Keratinocyte (primary cell): Measurements from ENCODE around the gene MYMK.

Experiments used
- CTCF ChIP-seq, 3 experiments: IDR thresholded peaks in 1 of 3; conservative IDR thresholded peaks in 1 of 3; optimal IDR thresholded peaks in 1 of 3; 2 replicates in 2 of 3; 3 replicates in 1 of 3; pipeline versions ENCODE3 to v1.5.1; 2011; ENCODE audit warnings: low read length in 3 of 3, mild to moderate bottlenecking in 3 of 3, moderate library complexity in 2 of 3, control low read depth in 1 of 3, inconsistent platforms in 1 of 3; ENCODE audit not compliant: insufficient read depth in 2 of 3; ENCODE audit errors: extremely low read depth in 1 of 3
- EZH2 ChIP-seq: IDR thresholded peaks from one replicate; pipeline ENCODE4 v1.6.1; 2012; ENCODE audit warnings: inconsistent platforms, mild to moderate bottlenecking, low read length, moderate library complexity

- no peak for TF ChIP-seq CTCF (optimal IDR thresholded peaks at IDR 0.05 in 1 of 3, IDR thresholded peaks at IDR 0.05 in 1 of 3, conservative IDR thresholded peaks at IDR 0.05 in 1 of 3; ENCODE audit: extremely low read depth in 1 of 3, insufficient read depth in 2 of 3, low read length in 3 of 3)
- TF ChIP-seq EZH2 = peak; percentile 26
Measured at GRCh38 chr9:133533857-133534256, 9.1 kb upstream of the MYMK start.
